ENCODE measurements around the gene GREB1L.
"Not testable (repeated sequence)": the region's sequence is repeated elsewhere in the genome, so short reads cannot be mapped to it uniquely, and the experiment has no call there.

The GREB1L gene

GRCh38 chr18:21264651-21265050 is 22.6 kb downstream of the GREB1L start:
- no peak for FAIRE-seq

DNA sequence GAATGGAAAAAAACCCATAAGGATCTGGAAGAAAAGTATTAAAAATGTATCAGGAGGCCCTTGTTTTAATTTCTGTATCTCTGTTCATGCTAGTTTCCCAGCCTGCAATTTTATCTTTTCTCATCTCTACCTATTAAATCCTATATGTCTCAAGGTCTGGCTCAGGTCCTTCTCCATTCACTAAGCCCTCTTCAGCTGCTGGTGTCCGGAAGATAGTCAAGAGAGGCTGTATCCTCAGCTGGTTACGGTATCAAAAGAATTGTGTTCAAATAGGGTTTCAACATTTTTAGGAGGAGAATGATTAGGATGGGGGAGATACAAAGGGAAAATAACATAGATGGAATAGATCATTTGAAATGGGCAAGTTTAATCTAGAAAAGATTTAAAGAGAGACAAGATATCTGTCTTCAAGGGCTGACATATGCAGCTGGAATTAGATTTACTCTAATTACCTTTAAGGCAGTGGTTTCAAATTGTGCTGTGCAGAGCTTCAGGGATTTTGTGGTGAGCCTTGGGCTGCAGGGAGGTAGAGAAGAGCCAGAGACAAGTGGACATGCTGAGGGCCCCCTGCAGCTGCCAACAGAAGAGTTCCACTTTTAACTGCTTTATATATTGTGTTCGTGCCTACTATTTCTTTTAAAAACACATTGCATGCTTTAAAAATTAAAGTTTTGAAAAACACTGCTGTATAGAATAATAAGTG is 24.1 kb downstream of the GREB1L start:
- FAIRE-seq: no peak

DNA sequence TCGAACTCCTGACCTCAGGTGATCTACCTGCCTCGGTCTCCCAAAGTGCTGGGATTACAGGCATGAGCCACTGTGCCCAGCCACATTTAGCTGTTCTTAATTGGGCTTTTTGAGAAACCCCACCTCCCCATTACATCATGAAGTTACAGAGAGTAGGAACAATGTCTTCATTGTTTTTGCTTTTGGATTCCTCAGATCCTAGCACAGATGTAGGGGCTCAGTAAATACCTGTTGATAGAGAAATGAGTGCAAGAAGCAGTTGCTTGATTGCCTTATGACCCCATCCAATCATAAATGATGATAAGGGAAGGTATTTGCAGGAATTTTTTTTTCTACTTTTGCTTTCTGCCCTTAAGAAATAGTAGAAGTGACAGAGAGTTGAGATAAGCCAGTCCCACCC is 25.4 kb downstream of the GREB1L start:
- no peak for FAIRE-seq

GRCh38 chr18:21269349-21269748 is 27.3 kb downstream of the GREB1L start:
- no peak for FAIRE-seq

GRCh38 chr18:21270453-21270852 is 28.4 kb downstream of the GREB1L start:
- FAIRE-seq: no peak

DNA sequence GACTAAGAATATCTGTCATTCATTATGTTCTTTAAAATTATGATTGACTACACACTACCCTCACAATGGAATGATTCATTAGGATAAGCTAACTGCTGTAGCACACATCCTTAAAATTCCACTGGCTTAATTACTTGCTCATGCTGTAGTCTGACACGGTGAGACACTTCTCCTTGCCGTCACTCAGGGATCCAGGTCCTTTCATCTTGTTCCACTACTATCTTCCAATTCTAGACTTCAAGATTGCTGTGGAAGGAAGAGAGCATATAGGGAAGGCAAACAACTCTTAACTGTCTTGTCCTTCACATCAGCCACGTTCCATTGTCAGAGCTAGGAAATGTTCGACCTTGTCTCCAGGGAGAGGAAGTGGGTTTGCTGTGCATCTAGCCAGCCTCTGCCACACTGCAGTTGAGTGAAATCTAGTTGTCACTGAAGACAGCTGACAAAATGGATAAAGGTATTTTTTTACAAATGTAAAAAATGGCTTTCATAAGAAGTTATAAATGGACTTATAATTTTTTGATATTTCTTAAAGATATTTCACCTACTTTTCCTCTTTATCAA is 30.1 kb downstream of the GREB1L start:
- FAIRE-seq: no peak

GRCh38 chr18:21273568-21273967 is 31.5 kb downstream of the GREB1L start:
- FAIRE-seq: no peak

DNA sequence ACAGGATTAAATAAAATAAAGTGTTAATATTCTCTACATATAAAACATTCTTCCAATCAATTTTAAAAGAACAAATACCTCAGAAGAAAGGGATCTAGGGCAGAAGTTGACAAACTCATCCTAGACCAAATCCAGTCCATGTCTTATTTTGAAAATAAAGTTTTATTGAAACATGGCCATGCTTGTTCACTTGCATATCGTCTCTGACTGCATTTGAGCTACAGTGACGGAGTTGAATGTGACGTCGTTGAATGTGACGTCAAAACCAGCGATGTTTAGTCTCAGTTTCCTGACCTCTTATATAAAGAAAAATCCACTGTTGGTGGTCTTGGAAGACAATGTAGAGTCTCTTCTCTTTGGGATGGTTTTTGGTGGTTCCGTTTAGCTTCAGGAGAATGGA is 33.6 kb downstream of the GREB1L start:
- no peak for FAIRE-seq

- FAIRE-seq: no peak
Observed at GRCh38 chr18:21277578-21277977, 35.5 kb downstream of the GREB1L start.

DNA sequence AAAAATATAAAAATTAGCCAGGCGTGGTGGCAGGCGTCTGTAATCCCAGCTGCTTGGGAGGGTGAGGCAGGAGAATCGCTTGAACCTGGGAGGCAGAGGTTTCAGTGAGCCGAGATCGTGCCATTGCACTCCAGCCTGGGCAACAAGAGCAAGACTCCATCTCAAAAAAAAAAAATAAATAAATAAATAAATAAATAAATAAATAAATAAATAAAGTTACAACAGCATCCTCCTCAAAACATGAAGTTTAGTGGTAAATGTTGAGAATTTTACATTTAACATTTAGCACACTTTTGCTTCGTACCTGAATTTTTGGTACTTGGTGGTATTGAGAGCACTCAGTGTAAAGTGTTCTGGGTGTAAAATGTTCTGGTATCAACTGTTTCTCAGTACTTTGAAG is 36.2 kb downstream of the GREB1L start:
- FAIRE-seq: not testable (repeated sequence)

DNA sequence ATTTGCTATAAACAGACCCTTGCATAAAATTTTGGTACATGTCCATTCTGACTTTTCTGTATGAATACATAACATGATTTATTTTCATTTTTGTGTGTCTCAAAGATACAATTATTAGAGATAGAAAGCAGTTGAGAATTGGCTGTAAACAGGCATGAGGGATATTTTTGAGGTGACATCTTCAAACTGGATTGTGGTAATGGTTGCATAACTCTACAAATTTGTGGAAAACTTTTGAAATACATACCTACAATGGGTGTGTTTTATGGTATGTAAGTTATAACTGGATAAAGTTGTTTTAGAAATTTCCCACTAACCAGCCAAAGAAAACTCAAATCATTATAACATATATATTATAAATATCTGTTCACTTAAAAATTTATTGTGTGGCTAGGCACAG is 39.6 kb downstream of the GREB1L start:
- no peak for FAIRE-seq

- FAIRE-seq: no peak
Observed at GRCh38 chr18:21284540-21284939, 42.5 kb downstream of the GREB1L start.

- FAIRE-seq: no peak
Observed at GRCh38 chr18:21289827-21290226, 47.8 kb downstream of the GREB1L start.

DNA sequence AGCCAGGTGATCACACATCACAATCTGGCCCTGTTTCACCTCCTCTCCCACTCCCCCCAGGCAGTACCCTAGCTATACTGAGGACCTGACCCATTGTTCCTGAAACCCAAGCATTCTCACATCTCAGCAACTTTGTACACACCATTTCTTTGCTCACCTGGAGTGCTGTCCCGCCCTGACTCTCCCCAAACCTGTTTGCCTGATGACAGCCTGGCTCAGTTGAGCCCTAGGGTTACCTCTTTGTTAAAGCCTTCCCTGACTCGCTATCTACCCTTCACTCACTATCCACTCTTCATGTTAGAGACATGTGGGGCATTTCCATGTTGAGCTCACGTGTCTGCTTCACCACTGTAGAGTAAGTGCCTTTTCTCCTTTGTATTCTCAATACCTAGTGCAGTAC is 49.1 kb downstream of the GREB1L start:
- no peak for FAIRE-seq

GRCh38 chr18:21293479-21293878 is 51.4 kb downstream of the GREB1L start:
- FAIRE-seq: no peak

- no peak for FAIRE-seq
Observed at GRCh38 chr18:21295101-21295500, 53.1 kb downstream of the GREB1L start.

DNA sequence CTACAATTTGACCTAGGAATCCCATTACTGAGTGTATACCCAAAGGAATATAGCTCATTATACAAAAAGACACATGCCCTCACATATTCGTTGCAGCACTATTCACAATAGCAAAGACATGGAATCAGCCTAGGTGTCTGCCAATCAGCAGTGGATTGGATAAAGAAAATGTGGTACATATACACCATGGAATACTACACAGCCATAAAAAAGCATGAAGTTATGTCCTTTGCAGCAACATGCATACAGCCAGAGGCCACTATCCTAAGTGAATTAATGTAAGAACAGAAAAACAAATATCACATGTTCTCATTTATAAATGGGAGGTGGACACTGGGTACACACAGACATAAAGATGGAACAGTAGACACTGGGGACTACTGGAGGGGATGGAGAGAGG is 54.0 kb downstream of the GREB1L start:
- no peak for FAIRE-seq

GRCh38 chr18:21298351-21298750 is 56.3 kb downstream of the GREB1L start:
- FAIRE-seq: no peak

GRCh38 chr18:21300035-21300907 is 58.2 kb downstream of the GREB1L start:
- FAIRE-seq: no peak

DNA sequence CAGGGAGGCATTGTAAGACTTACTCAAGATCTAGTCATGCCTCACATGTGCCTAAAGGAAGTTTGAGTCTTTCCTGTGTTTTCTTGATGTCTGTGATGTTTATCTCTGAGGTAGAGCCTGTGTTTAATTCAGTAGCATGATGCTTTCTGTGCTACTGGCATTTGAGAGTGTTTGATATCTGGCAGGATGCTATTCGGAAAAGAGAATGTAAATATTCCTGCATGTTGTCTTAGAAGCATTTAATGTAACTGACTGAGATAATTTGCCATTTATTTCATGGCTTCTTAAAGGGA is 58.8 kb downstream of the GREB1L start:
- no peak for FAIRE-seq

DNA sequence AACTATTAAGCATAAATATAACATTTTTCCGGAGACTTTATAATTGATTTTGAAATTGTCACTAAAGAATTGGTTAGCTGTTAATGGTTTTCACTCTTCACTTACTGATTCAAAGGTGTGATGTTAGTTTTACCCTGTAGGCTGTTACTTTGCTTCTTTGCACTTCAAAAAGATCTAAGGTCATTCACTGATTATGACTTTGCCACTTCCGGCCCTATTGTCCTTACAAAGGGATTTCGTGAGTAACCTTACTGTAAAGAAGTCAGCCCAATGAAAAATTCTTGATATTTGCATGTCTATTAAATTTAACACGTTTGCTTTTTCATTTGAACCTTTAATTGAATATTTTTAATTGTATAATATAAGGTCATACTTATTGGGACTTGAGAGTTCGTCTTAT is 61.4 kb downstream of the GREB1L start:
- no peak for FAIRE-seq

DNA sequence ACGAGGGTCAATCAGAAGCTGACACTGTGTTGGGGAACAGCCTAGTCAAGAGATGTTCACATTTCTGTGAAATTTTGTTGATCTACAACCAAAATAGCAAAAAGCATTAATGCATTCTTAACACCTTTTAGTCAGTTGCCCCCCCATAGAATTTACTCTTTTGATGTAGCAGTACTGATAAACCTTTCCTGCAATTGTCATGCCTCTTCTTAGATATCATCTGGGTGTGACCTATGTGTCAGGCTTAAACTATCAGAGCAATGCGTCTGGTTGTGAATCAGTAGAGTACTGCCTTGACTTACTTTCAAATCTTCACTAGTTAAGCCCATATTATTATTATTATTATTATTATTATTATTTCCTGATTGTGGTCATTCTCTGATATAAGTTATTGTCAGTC is 61.9 kb downstream of the GREB1L start:
- no peak for FAIRE-seq

GRCh38 chr18:21305621-21306020 is 63.6 kb downstream of the GREB1L start:
- no peak for FAIRE-seq

- no peak for FAIRE-seq
Observed at GRCh38 chr18:21306368-21306767, 64.3 kb downstream of the GREB1L start.
